ENCODE results near the gene PGM2. TPM values are rescaled to one million over a fixed set of nuclear protein-coding genes. Genes with fewer than 3 reads are reported as not detected.

PGM2 gene
- total RNA-seq, 2 donors from 2014 or later: 21.5 to 25.1 TPM

GRCh38 chr4:37909332-37910090 is 83.0 kb downstream of the PGM2 start:
- Histone ChIP-seq H3K4me1 (ENCODE audit: control insufficient read depth, insufficient read depth, low read length) (no peaks in the 10 kb centered on the region), H3K27me3 (ENCODE audit: control insufficient read depth, insufficient read depth, low read length, poor library complexity, severe bottlenecking) (no peaks in the 10 kb centered on the region), H3K36me3 (ENCODE audit: control insufficient read depth, insufficient read depth, low read length) (no peaks in the 10 kb centered on the region), H3K9ac (ENCODE audit: extremely low read depth, low read length, poor library complexity, severe bottlenecking) (no peak overlapping the region), H3K27ac (ENCODE audit: low read depth, low read length) (peak overlapping the region; percentile 71), H3K9me3 (ENCODE audit: control insufficient read depth, low read length) (no peaks in the 10 kb centered on the region), H3K4me3 (ENCODE audit: low read length) (no peak overlapping the region)
- Mint-ChIP-seq H3K27me3 (ENCODE audit: insufficient read depth) (peaks cover 2% of the 10 kb centered on the region), H3K4me3 (no peak overlapping the region), H3K4me1 (no peaks in the 10 kb centered on the region), H3K9me3 (no peaks in the 10 kb centered on the region), H3K27ac (no peak overlapping the region), H3K36me3 (ENCODE audit: low read depth) (no peaks in the 10 kb centered on the region)
- WGBS, 2 experiments (ENCODE audit: insufficient coverage in 1 of 2, insufficient read length in 1 of 2): 83 to 94% methylated on average over 3 to 8 of the region's 8 CpGs
- DNase-seq: no peak
- no peak for TF ChIP-seq CTCF (conservative IDR thresholded peaks at IDR 0.05)

- Histone ChIP-seq H3K27ac (ENCODE audit: low read depth, low read length) (no peak overlapping the region), H3K4me3 (ENCODE audit: low read length) (no peak overlapping the region), H3K9me3 (ENCODE audit: control insufficient read depth, low read length) (no peaks in the 10 kb centered on the region), H3K27me3 (ENCODE audit: control insufficient read depth, insufficient read depth, low read length, poor library complexity, severe bottlenecking) (no peaks in the 10 kb centered on the region), H3K36me3 (ENCODE audit: control insufficient read depth, insufficient read depth, low read length) (no peaks in the 10 kb centered on the region), H3K4me1 (ENCODE audit: control insufficient read depth, insufficient read depth, low read length) (no peaks in the 10 kb centered on the region), H3K9ac (ENCODE audit: extremely low read depth, low read length, poor library complexity, severe bottlenecking) (no peak overlapping the region)
- WGBS, 2 experiments (ENCODE audit: insufficient coverage in 1 of 2, insufficient read length in 1 of 2): 100% methylated on average over 1 of the region's 1 CpG; no CpG with 5 or more reads in 1 of the 2 experiments
- Mint-ChIP-seq H3K4me3 (no peak overlapping the region), H3K27ac (no peak overlapping the region), H3K27me3 (ENCODE audit: insufficient read depth) (peaks cover 2% of the 10 kb centered on the region), H3K4me1 (no peaks in the 10 kb centered on the region), H3K36me3 (ENCODE audit: low read depth) (no peaks in the 10 kb centered on the region), H3K9me3 (no peaks in the 10 kb centered on the region)
- no peak for DNase-seq
- no peak for TF ChIP-seq CTCF (conservative IDR thresholded peaks at IDR 0.05)
Observed at GRCh38 chr4:37910091-37910486, 83.6 kb downstream of the PGM2 start.

Other genes with a start within 250 kb of the PGM2 start
- 10 to 100 TPM; 12.1 to 12.3 TPM for gene RELL1, start 140.3 kb upstream of the PGM2 start, total RNA-seq
- 100 to 1,000 TPM; 110 to 122 TPM for gene TBC1D1, start 64.4 kb downstream of the PGM2 start, total RNA-seq
- not detected for gene PTTG2, start 133.7 kb downstream of the PGM2 start, total RNA-seq